ENCODE measurements around the gene GRM8. TPM values are rescaled to one million over a fixed set of nuclear protein-coding genes. Genes with fewer than 3 reads are reported as not detected.

Gene GRM8
- total and polyA plus RNA-seq, 4 donors = 0.28 to 4.9 (median 2.8) TPM

DNA sequence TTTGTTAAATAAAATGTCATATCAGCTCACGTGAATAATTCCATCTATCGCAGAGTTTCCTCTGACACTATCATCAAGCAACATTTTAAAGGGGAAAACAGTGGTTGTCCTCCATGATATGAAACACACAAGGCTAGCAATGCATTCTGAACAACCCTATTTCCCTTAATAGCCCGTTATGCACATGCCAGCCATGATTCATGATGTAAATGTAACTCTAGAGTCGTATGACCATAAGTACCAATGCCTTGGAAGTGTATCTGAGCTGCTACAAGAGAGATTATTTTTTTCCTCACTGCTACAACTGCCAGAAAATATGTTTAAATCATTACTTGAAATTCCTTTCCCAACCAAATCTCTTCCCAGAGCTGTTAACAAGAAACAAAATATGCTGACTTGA, 159.4 kb downstream of the GRM8 start:
- TF ChIP-seq CTCF (IDR thresholded peaks at IDR 0.05; ENCODE audit: low read depth, low read length, missing input control) = no peak
- TF ChIP-seq NR2F2 (IDR thresholded peaks at IDR 0.05) = no peak
- no peak for TF ChIP-seq MAX (IDR thresholded peaks at IDR 0.05)
- TF ChIP-seq EGR1 (IDR thresholded peaks at IDR 0.05; ENCODE audit: low read depth in 2 of 2) = no peak
- no peak for TF ChIP-seq TAF1 (conservative IDR thresholded peaks at IDR 0.05)
- TF ChIP-seq HNF4G (IDR thresholded peaks at IDR 0.05) = no peak
- no peak for TF ChIP-seq HNF4A (conservative IDR thresholded peaks at IDR 0.05)
- Histone ChIP-seq H3K27ac (ENCODE audit: low read depth in 1 of 2, low read length in 2 of 2) (no peak overlapping the region), H3K4me1 (ENCODE audit: control insufficient read depth in 4 of 4, insufficient read depth in 4 of 4, low read length in 3 of 4) (no peaks in the 10 kb centered on the region), H3K9me3 (ENCODE audit: control insufficient read depth in 4 of 4, low read length in 3 of 4) (no peaks in the 10 kb centered on the region), H3K4me3 (ENCODE audit: low read depth in 1 of 3, low read length in 3 of 3) (no peak overlapping the region), H3K9ac (ENCODE audit: low read depth in 1 of 2, low read length in 2 of 2) (no peak overlapping the region), H3K27me3 (ENCODE audit: control insufficient read depth in 4 of 4, insufficient read depth in 4 of 4, low read length in 3 of 4) (no peaks in the 10 kb centered on the region), H3K36me3 (ENCODE audit: control insufficient read depth in 4 of 4, insufficient read depth in 3 of 4, low read depth in 1 of 4, low read length in 3 of 4) (no peaks in the 10 kb centered on the region)
- no peak for DNase-seq (ENCODE audit: low spot score)
- WGBS = 89% methylated on average over 4 of the region's 4 CpGs

DNA sequence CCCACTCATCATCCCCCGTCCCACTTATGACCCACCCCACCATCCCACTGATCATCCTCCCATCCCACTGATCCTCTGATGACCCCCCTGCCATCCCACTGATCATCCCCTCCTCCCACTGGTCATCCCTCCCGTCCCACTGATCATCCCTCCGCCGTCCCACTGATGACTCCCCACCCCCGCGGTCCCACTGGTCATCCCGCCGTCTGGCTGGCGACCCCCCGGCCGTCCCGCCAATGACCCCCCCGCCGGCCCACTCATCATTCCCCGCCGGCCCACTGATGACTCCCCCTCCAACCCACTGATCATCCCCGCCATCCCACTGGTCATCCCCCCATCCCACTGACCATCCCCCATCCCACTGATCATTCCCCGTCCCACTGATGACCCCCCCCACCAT, 161.1 kb downstream of the GRM8 start:
- DNase-seq (ENCODE audit: low spot score) = no peak
- Histone ChIP-seq H3K4me1 (ENCODE audit: control insufficient read depth in 4 of 4, insufficient read depth in 4 of 4, low read length in 3 of 4) (no peaks in the 10 kb centered on the region), H3K27me3 (ENCODE audit: control insufficient read depth in 4 of 4, insufficient read depth in 4 of 4, low read length in 3 of 4) (no peaks in the 10 kb centered on the region), H3K27ac (ENCODE audit: low read depth in 1 of 2, low read length in 2 of 2) (no peak overlapping the region), H3K4me3 (ENCODE audit: low read depth in 1 of 3, low read length in 3 of 3) (no peak overlapping the region), H3K9me3 (ENCODE audit: control insufficient read depth in 4 of 4, low read length in 3 of 4) (no peaks in the 10 kb centered on the region), H3K36me3 (ENCODE audit: control insufficient read depth in 4 of 4, insufficient read depth in 3 of 4, low read depth in 1 of 4, low read length in 3 of 4) (no peaks in the 10 kb centered on the region), H3K9ac (ENCODE audit: low read depth in 1 of 2, low read length in 2 of 2) (no peak overlapping the region)
- TF ChIP-seq FOXA1 (IDR thresholded peaks at IDR 0.05) (no peak), ZBTB33 (IDR thresholded peaks at IDR 0.05) (no peak), REST (IDR thresholded peaks at IDR 0.05) (no peak), GABPA (IDR thresholded peaks at IDR 0.05 in 1 of 2, conservative IDR thresholded peaks at IDR 0.05 in 1 of 2) (no peak), RXRA (IDR thresholded peaks at IDR 0.05) (no peak), TAF1 (conservative IDR thresholded peaks at IDR 0.05) (no peak), SP1 (IDR thresholded peaks at IDR 0.05) (no peak), CTCF (IDR thresholded peaks at IDR 0.05; ENCODE audit: low read depth, low read length, missing input control) (no peak), EGR1 (IDR thresholded peaks at IDR 0.05; ENCODE audit: low read depth in 2 of 2) (no peak), FOXA2 (IDR thresholded peaks at IDR 0.05) (no peak), MAX (IDR thresholded peaks at IDR 0.05) (no peak), RAD21 (IDR thresholded peaks at IDR 0.05) (no peak), NR2F2 (IDR thresholded peaks at IDR 0.05) (no peak), JUND (IDR thresholded peaks at IDR 0.05) (no peak), YY1 (IDR thresholded peaks at IDR 0.05) (no peak), ATF3 (IDR thresholded peaks at IDR 0.05) (no peak), HNF4G (IDR thresholded peaks at IDR 0.05) (no peak), HNF4A (conservative IDR thresholded peaks at IDR 0.05) (no peak)
- 96% methylated on average over 18 of the region's 18 CpGs for WGBS
